A549 treated with Hydrocortisone at 1 μM for 4 hours (cell line): ENCODE data around the gene GPR52. TPM values are rescaled to one million over a fixed set of nuclear protein-coding genes. Genes with fewer than 3 reads are reported as not detected.

Source experiments
- total RNA-seq: library from RNA; stranded (reverse); fragments of 200-300 nt; extraction: Qiagen RNA extraction; gene quantifications from 5 replicates; pipeline ENCODE4 v1.2.3, GENCODE V29; 2022

Gene GPR52, protein sequence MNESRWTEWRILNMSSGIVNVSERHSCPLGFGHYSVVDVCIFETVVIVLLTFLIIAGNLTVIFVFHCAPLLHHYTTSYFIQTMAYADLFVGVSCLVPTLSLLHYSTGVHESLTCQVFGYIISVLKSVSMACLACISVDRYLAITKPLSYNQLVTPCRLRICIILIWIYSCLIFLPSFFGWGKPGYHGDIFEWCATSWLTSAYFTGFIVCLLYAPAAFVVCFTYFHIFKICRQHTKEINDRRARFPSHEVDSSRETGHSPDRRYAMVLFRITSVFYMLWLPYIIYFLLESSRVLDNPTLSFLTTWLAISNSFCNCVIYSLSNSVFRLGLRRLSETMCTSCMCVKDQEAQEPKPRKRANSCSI
- total RNA-seq = 0.10 to 0.17 TPM in 2 of 5 replicates, not detected in the others

DNA sequence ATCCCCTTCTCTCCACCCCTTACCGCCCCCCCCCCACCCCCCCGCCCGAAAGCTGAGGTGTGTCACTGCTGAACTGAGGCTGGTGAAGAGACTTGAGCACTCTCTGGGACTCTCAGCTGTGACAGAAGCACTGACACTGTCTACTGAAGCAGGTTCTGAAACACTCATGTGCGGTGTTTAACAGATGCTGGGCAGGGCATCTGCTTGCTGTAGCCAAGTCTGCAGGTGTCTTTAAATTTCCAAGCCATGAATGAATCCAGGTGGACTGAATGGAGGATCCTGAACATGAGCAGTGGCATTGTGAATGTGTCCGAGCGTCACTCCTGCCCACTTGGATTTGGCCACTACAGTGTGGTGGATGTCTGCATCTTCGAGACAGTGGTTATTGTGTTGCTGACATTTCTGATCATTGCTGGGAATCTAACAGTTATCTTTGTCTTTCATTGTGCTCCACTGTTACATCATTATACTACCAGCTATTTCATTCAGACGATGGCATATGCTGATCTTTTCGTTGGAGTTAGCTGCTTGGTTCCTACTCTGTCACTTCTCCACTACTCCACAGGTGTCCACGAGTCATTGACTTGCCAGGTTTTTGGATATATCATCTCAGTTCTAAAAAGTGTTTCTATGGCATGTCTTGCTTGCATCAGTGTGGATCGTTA is at the start of gene GPR52:
Gene GPR52 (plus strand): TSS at position 99 of the 665 bp plus-strand sequence. CDS start 148 bp downstream, at position 247.

